Stimulated activated CD4-positive, alpha-beta T cell treated with anti-CD3 and anti-CD28 coated beads, Interleukin-1b, Interleukin-23, amount 100 ng/mL, for 48 hours (primary cell): ENCODE data around the gene TRAPPC6A.

Experiments
- DNase-seq: peaks from one replicate; pipeline ENCODE4 v3.0.0-alpha.2; 2020

The TRAPPC6A gene

DNA sequence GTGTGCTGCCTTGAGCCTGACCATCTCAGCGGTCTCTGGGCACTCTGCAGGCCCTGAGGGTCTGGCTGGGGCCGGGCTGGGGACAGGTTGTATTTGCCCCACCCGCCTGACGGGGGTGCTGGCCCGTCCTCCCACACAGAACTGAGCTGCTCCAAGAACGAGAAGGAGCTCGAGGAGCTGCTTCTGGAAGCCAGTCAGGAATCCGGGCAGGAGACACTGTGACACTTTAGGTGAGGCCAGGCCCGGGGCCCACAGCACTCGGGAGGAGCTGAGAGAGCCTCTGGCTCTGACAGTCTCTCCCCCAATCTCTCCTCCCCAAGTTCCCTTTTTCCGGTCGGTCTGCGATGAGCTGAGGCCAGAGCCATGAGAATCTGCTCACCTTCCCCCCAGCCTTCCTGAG, 31.8 kb downstream of the TRAPPC6A start:
- DNase-seq, result no peak

- no peak for DNase-seq
These were observed 32.5 kb downstream of the TRAPPC6A start for GRCh38 chr19:45145270-45146189.

- no peak for DNase-seq
These were observed 33.4 kb downstream of the TRAPPC6A start for GRCh38 chr19:45144431-45145269.

GRCh38 chr19:45142726-45143110, 35.3 kb downstream of the TRAPPC6A start:
- no peak for DNase-seq

DNA sequence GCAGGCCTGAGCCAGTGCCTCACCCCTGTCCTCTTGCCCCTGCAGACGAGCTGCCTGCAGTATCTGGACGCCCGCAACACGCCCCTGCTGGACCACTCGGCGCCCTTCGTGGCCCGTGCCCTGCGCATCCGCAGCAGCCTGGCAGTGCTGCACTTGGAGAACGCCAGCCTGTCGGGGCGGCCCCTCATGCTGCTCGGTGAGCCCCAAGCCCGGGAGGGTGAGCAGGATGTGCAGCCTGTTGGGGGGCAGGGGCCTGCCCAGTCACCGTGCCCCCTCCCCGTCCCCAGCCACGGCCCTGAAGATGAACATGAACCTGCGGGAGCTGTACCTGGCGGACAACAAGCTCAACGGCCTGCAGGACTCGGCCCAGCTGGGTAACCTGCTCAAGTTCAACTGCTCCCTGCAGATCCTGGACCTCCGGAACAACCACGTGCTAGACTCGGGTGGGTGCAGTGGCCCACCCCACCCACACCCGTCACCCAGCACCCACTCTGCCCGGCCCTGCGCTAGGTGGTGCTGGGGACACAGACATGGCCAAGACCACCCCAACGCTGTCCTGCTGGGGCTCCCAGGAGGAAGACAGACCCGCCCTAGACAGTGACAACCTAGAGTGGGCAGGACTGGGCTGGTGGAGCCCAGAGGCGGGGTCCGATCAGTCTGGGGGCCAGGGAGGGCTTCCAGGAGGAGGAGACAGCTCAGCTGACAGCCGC, 35.9 kb downstream of the TRAPPC6A start:
- no peak for DNase-seq

- no peak for DNase-seq
These were observed 36.7 kb downstream of the TRAPPC6A start for GRCh38 chr19:45141203-45141900.

GRCh38 chr19:45140533-45140932, 37.5 kb downstream of the TRAPPC6A start:
- no peak for DNase-seq

DNA sequence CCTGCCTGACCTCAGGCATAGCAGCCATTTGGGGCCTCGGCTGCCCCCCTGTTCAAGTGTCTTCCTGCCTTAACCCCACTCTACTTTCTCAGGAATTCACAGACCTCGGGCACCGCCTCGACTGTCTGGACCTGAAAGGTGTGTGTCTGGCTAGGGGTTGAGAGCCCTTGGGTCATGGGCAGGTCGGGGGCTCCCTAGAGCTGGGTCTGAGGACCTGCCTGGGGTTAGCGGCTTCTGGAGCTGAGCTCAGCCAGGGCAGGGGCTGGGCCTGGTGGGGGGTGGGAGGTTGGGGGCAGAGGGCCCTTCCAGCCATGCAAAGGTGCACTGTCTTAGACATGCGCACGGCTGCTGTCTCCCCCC, 37.9 kb downstream of the TRAPPC6A start:
- DNase-seq, result no peak

GRCh38 chr19:45139286-45140143, 38.5 kb downstream of the TRAPPC6A start:
- DNase-seq, result no peak

- no peak for DNase-seq
These were observed 39.7 kb downstream of the TRAPPC6A start for GRCh38 chr19:45138303-45138751.

GRCh38 chr19:45137179-45137761, 40.8 kb downstream of the TRAPPC6A start:
- no peak for DNase-seq

DNA sequence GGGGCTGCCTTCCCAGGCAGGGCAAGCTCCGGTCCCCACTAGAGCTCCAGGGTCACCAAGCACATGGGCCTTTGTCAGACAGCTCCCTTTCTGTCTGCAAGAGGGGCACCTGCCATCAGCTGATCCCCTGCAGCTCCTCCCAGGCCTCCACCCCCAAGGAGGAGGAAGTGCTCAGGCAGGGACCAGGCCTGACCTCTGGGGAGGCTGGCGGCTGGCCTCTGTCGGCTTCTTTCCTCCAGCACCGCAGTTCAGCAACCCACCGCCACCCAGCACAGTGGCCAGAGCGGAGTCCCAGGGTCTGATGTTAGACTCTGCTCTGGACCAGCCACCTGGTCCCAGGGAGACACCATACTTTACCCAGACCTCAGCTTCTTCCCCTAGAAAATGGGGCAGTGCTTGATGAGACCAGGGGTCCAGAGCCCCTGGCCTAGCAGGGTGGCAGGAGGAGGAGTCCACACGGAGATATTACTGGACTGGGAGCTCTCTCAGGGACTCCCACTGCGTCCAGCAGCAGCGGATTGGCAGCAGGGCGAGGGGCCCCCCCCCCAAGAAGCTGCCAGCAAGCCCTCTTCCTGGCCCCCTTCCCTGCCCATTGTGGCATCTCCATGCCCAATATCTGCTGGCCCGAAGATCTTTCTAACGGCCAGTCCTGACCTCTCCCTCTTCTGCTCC, 41.4 kb downstream of the TRAPPC6A start:
- DNase-seq, result no peak

GRCh38 chr19:45135176-45135885, 42.7 kb downstream of the TRAPPC6A start:
- DNase-seq, result no peak

GRCh38 chr19:45133661-45134060, 44.4 kb downstream of the TRAPPC6A start:
- DNase-seq, result no peak

DNA sequence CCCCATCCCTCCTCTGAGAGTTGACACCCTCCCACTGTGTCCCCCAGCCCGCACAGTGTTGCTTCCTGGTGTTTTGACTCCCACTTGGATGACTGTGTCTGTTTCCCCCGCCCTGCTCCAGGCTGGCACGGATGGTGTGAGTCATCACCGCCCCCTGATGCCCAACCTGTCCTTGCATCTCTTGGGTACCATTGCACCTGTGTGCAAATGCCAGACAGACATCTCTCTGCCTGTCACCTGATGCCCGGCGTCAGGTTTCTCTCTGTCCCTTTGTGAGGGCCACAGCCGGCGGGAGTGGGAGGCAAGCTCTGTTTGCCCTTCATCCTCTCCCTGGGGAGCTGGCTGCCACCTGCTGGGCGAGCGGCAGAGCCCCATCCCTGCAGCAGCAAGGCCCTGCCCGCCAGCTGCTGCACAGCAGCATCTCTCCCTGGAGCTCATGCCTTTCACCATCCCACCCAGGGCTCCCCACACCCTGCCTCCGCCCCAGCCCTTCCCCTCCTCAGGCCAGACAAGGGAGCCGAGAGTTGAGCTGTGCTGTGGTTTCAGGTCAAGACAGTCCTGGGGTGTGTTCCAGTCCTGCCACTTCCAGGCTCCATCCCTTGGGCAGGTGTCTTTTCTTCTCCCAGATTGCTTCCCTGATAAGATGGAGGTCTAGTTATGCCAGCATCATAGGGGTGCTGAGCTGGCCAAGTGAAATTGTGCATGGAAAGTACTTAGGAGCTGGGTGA, 47.0 kb downstream of the TRAPPC6A start:
- no peak for DNase-seq

GRCh38 chr19:45130236-45130635, 47.8 kb downstream of the TRAPPC6A start:
- DNase-seq, result no peak

DNA sequence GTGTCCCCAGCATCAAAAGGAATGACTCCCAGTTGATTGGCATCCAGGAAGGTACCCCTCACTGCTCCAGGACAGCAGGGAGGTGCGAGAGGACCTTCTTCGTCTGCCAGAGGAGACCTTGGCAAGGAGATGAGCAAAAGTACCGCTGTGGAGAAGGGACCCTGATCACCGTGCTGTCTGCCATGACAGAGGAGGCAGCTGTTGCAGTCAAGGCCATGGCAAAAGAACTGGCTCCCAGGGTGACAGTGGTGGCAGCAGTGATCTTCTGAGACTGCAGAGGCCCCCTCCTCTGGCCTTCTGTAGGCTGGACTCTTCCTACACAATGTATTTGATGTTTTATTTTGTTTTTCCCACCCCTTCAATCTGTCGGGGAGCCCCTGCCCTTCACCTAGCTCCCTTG, 49.2 kb downstream of the TRAPPC6A start:
- DNase-seq, result no peak

DNA sequence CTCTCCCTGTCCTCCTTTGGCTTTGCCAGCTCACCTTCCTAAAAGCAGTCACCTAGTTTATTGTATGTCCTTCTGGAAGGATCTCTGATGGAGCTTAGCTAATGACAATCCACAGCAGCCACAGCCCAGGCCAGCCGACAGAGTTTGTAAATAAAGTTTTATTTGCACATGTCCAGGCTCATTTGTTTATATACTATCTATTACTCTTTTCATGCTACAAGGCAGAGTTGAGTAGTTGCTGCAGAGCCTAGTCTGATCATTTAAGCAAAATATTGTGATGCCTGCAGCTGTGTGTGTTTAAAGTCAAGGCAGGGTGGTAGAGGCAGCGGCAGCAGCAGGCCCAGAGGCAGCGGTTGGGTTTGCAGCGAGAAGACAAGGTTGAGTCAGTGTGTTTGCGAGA, 49.9 kb downstream of the TRAPPC6A start:
- DNase-seq, result no peak

DNA sequence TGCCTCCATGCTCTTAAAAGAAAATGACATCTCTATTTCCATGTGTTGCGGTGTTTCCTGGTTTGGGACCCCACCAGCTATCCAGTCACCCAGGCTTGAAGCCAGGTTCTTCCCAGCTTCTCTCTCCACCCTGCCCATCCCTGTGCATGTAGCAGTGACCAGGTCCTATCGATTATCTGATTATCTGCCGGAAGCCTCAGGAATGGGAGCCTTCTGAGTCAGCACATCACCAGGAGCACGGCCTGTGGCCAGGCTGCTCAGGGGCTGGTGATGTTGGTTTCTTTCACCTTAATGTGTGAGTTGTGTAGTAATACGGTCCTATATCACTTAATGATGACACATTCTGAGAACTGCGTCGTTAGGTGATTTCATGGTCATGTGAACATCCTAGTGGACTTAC, 51.4 kb downstream of the TRAPPC6A start:
- DNase-seq, result no peak
